Lung (tissue), 12 donors: ENCODE data around the gene CCDC38. TPM values are rescaled to one million over a fixed set of nuclear protein-coding genes. Genes with fewer than 3 reads are reported as not detected.
A peak's percentile ranks its signal among the peaks of the same experiment; 100 is the strongest.

Experiments used
- ATAC-seq: fragments of 200-7000 bp; cut with Tn5 transposase; one replicate; pipeline ENCODE4 v1.9.1; 2020; ENCODE audit warnings: moderate number of reproducible peaks; ENCODE audit not compliant: insufficient read depth, low FRiP score
- DNase-seq, 3 donors: peaks; one replicate each; pipeline ENCODE4 v3.0.0-alpha.2; 2013 to 2017
- H3K27ac ChIP-seq, 2 donors: one replicate each; pipeline ENCODE4 v1.5.1; 2013; ENCODE audit warnings: mild to moderate bottlenecking in 2 of 2, moderate library complexity in 2 of 2, control low read depth in 1 of 2, inconsistent platforms in 1 of 2, low read depth in 1 of 2, low read length in 1 of 2
- H3K27me3 ChIP-seq, 3 donors: one replicate each; pipeline ENCODE4 v1.5.1; 2013; ENCODE audit warnings: low read length in 2 of 3; ENCODE audit not compliant: control insufficient read depth in 3 of 3, insufficient read depth in 3 of 3
- H3K36me3 ChIP-seq, 4 donors: one replicate each; pipeline ENCODE4 v1.5.1; 2013; ENCODE audit warnings: low read length in 4 of 4, mild to moderate bottlenecking in 1 of 4, moderate library complexity in 1 of 4; ENCODE audit not compliant: control insufficient read depth in 4 of 4, insufficient read depth in 4 of 4
- H3K4me1 ChIP-seq, 5 donors: one replicate each; pipeline ENCODE4 v1.5.1; 2013; ENCODE audit warnings: low read length in 5 of 5, mild to moderate bottlenecking in 2 of 5, moderate library complexity in 1 of 5; ENCODE audit not compliant: control insufficient read depth in 5 of 5, insufficient read depth in 5 of 5
- H3K4me3 ChIP-seq: one replicate; pipeline ENCODE4 v1.5.1; 2013; ENCODE audit warnings: mild to moderate bottlenecking, control low read depth, moderate library complexity
- H3K9ac ChIP-seq, 2 donors: one replicate each; pipeline ENCODE4 v1.5.1; 2013; ENCODE audit warnings: low read length in 2 of 2, control low read depth in 1 of 2; ENCODE audit not compliant: insufficient read depth in 1 of 2
- H3K9me3 ChIP-seq, 4 donors: one replicate each; pipeline ENCODE4 v1.5.1; 2013; ENCODE audit warnings: low read length in 3 of 4, mild to moderate bottlenecking in 1 of 4, moderate library complexity in 1 of 4; ENCODE audit not compliant: control insufficient read depth in 4 of 4, insufficient read depth in 3 of 4
- WGBS, 2 donors: extraction: QIAGEN DNeasy Blood & Tissue Kit; methylation state at CpG; one replicate each; pipeline ENCODE4 v1.1.7; 2013; 5-methylcytosine and 5-hydroxymethylcytosine counted together
- polyA plus RNA-seq, 2 donors: library from polyadenylated mRNA; stranded (reverse); fragments of 200-250 nt; gene quantifications; one replicate each; pipeline ENCODE4 v1.2.1, GENCODE V29; 2013
- total RNA-seq, 2 donors: library from RNA; depleted of rRNA in 1 of 2; stranded (reverse); fragments of >200 nt in 1 of 2; gene quantifications; one replicate each; pipeline ENCODE4 v1.2.1, GENCODE V29; 2014 to 2021
- TF ChIP-seq, protein P1 (sequence below): IDR thresholded peaks from 2 replicates; pipeline ENCODE4 v1.5.1; 2012; ENCODE audit warnings: mild to moderate bottlenecking; ENCODE audit errors: control extremely low read depth, extremely low read depth
- donor health status: control.
- donor health status: control.
- donor health status: Bipolar disorder and iron deficiency.
- donor health status: healthy.
- donor health status: DM: yes; HTN: yes; CAD: no.

Gene CCDC38
- total and polyA plus RNA-seq, 4 donors, result 0.04 to 0.15 (median 0.05) TPM; not detected in 1

DNA sequence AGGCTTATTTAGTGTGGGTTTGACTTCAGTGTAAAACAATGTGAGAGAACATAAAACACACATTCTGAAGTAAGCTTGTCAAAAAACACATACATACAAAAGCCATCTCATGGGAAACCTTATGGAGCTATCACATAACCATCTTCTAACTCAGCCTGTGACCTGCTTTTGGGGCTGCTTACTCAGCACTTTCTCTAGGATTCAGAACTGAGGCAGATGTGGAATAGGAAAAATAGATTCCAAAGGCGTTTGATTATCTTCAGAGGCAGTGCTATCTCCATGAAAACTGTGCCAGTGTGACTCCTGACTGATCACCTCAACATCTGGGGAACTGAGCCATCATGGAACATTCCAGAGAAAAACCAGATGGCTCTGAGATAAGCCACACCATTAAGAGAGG, 40.2 kb upstream of the CCDC38 start:
- ATAC-seq, result no peak
- no peaks in the 10 kb centered on the region for H3K27me3 ChIP-seq
- WGBS, 2 donors, result 78 to 94% methylated on average over 1 of the region's 1 CpG

DNA sequence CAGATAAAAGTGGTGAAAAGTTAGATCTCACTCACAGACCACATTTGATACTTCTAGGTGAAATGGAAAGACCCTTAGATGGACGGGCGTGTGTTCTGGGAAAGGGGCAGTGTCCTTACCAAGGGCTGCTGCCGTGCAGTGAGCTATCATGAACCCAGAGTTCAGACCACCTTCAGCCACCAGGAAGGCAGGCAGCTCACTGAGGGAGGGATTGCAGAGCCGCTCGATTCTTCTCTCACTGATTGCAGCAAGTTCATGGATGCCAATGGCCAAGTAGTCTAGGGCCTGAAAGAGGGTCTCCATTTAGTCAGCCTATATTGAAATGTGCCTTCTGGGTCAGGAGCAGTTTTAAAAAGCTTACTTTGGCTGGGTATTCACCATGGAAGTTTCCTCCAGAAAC, 38.0 kb upstream of the CCDC38 start:
- Histone ChIP-seq H3K36me3 (no peaks in the 10 kb centered on the region), H3K27me3 (no peaks in the 10 kb centered on the region), H3K9ac (no peak overlapping the region), H3K4me1 (no peaks in the 10 kb centered on the region), H3K4me3 (no peak overlapping the region), H3K9me3 (no peaks in the 10 kb centered on the region), H3K27ac (no peak overlapping the region)
- WGBS, 2 donors, result 93% methylated on average over 5 of the region's 5 CpGs
- TF ChIP-seq, protein P1, sequence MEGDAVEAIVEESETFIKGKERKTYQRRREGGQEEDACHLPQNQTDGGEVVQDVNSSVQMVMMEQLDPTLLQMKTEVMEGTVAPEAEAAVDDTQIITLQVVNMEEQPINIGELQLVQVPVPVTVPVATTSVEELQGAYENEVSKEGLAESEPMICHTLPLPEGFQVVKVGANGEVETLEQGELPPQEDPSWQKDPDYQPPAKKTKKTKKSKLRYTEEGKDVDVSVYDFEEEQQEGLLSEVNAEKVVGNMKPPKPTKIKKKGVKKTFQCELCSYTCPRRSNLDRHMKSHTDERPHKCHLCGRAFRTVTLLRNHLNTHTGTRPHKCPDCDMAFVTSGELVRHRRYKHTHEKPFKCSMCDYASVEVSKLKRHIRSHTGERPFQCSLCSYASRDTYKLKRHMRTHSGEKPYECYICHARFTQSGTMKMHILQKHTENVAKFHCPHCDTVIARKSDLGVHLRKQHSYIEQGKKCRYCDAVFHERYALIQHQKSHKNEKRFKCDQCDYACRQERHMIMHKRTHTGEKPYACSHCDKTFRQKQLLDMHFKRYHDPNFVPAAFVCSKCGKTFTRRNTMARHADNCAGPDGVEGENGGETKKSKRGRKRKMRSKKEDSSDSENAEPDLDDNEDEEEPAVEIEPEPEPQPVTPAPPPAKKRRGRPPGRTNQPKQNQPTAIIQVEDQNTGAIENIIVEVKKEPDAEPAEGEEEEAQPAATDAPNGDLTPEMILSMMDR, result no peak
- no peak for DNase-seq
- no peak for ATAC-seq

More for the DNA sequence above, 40.2 kb upstream of the CCDC38 start:
- H3K9ac ChIP-seq, result no peak overlapping the region
- H3K27ac ChIP-seq, result no peak overlapping the region
- DNase-seq, result peak in 1 of 3 donors; percentile 4
- no peaks in the 10 kb centered on the region for H3K36me3 ChIP-seq
- TF ChIP-seq, protein P1, result no peak
- H3K9me3 ChIP-seq, result no peaks in the 10 kb centered on the region
- H3K4me1 ChIP-seq, result peaks cover 0 to 5% (median 0%) of the 10 kb centered on the region in 5 donors
- no peak overlapping the region for H3K4me3 ChIP-seq

DNA sequence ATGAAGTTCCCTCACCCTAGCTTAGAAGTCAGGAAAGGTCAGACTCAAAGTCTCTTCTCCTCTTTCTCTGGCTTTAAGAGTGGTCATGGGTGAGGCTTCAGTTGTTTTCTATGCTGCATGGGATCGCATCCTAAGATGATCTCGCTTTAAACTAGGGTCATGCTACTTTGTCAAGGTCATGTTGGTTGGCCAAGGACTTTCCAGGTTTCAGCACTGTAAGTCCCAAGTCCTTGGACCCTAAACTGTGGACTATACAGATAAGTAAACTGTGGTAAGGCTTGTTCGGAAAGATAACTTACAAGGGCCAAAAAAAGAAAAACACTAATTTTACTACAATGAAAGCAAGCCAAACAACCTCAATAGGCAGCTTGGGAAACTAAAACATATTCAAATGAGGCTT, 36.4 kb upstream of the CCDC38 start:
- Histone ChIP-seq H3K27ac (no peak overlapping the region), H3K27me3 (no peaks in the 10 kb centered on the region), H3K9ac (no peak overlapping the region), H3K4me1 (no peaks in the 10 kb centered on the region), H3K36me3 (no peaks in the 10 kb centered on the region), H3K4me3 (no peak overlapping the region), H3K9me3 (no peaks in the 10 kb centered on the region)
- DNase-seq, result no peak
- TF ChIP-seq, protein P1, result no peak
- ATAC-seq, result no peak
- WGBS, 2 donors, result 89 to 93% methylated on average over 3 of the region's 3 CpGs

DNA sequence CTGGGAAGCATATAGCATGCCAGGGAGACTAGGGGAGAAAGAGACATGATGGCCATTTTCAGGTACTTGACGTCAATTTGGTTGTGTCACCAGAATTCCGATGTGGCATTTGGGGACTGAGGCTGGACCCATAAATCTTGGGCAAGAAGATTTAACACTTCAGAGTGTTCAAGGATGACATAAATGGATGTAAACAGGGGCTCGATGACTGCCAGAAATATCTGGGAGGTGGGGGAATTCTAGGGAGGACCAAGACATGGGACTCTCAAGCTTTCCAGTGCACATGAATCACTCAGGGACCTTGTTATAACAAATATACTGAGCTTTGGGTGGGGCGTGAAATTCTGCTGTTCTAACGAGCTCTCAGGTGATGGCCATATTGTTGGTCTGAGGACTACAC, 35.9 kb upstream of the CCDC38 start:
- TF ChIP-seq, protein P1, result no peak
- Histone ChIP-seq H3K36me3 (no peaks in the 10 kb centered on the region), H3K27ac (no peak overlapping the region), H3K9me3 (no peaks in the 10 kb centered on the region), H3K4me3 (no peak overlapping the region), H3K27me3 (no peaks in the 10 kb centered on the region), H3K4me1 (no peaks in the 10 kb centered on the region), H3K9ac (no peak overlapping the region)
- WGBS, 2 donors, result 92 to 97% methylated on average over 5 of the region's 5 CpGs
- no peak for DNase-seq
- ATAC-seq, result no peak
